ES-I3 (cell line): Measurements from ENCODE around the gene DVL3.

Experiments
- H3K36me3 ChIP-seq: 2 replicates; pipeline ENCODE4 v1.6.1; 2013; ENCODE audit warnings: mild to moderate bottlenecking, low read length, control low read depth, moderate library complexity; ENCODE audit not compliant: insufficient read depth
- H3K4me1 ChIP-seq: 2 replicates; pipeline ENCODE4 v1.6.1; 2013; ENCODE audit warnings: mild to moderate bottlenecking, control low read depth, low read length; ENCODE audit not compliant: insufficient read depth
- H3K9ac ChIP-seq: 2 replicates; pipeline ENCODE4 v1.6.1; 2013; ENCODE audit warnings: low read depth, mild to moderate bottlenecking, low read length, moderate library complexity
- H3K9me3 ChIP-seq: 2 replicates; pipeline ENCODE4 v1.6.1; 2013; ENCODE audit warnings: mild to moderate bottlenecking, low read length, moderate library complexity; ENCODE audit not compliant: control insufficient read depth, insufficient read depth

DVL3 gene

GRCh38 chr3:184165543-184165942 is 10.4 kb downstream of the DVL3 start:
- Histone ChIP-seq H3K9me3 (no peaks in the 10 kb centered on the region), H3K4me1 (no peaks in the 10 kb centered on the region), H3K36me3 (peaks cover 10% of the 10 kb centered on the region), H3K9ac (no peak overlapping the region)

- H3K36me3 ChIP-seq = peaks cover 10% of the 10 kb centered on the region
Measured at GRCh38 chr3:184166671-184167070, 11.5 kb downstream of the DVL3 start.

GRCh38 chr3:184167786-184168185 is 12.6 kb downstream of the DVL3 start:
- peaks cover 16% of the 10 kb centered on the region; the same call in 1 of the 2 replicates for H3K4me1 ChIP-seq
- H3K9me3 ChIP-seq = no peaks in the 10 kb centered on the region
- H3K36me3 ChIP-seq = peaks cover 10% of the 10 kb centered on the region
- H3K9ac ChIP-seq = no peak overlapping the region

More at GRCh38 chr3:184166671-184167070, 11.5 kb downstream of the DVL3 start:
- H3K9me3 ChIP-seq = no peaks in the 10 kb centered on the region
- H3K4me1 ChIP-seq = peaks cover 8% of the 10 kb centered on the region; the same call in 1 of the 2 replicates
- H3K9ac ChIP-seq = no peak overlapping the region

DNA sequence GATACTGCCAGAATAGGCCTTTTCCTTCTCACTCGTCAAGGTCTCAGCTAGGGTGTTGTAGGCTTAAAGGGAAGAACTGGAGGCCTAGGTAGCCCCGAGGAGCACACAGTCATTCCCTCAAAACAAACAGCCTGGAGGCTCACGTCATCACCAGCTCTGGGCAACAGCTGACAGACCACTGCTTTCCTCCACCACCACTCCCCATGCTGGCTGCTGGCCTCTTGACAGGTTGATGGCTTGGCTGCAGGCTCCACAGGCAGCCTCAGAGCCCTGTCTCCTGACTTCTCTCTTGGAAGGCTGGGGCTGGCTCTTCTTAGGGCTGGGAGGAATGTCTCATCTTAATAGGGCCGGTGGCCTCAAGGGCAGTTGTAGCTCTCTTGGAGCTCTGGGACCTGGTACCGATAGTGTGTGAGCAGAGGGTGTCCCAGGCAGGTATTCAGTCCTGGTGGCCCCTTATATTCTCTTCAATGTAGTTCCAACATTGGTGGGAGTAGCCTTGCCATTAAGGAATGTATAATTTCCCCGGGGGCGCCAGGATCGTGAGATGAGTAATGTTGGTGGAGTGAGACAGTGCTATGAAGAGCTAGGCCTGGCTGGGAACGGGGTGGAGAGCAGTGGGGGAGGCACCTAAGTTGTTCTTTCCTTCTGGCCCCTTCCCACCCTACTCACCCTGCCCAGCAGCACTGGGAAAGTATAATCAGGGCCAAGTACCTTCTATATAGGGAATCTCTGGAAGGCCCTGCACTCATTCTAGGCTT is 13.4 kb downstream of the DVL3 start:
- H3K9ac ChIP-seq = no peak overlapping the region
- H3K36me3 ChIP-seq = peaks cover 10% of the 10 kb centered on the region

GRCh38 chr3:184169896-184170875 is 15.0 kb downstream of the DVL3 start:
- Histone ChIP-seq H3K9me3 (no peaks in the 10 kb centered on the region), H3K36me3 (peaks cover 10% of the 10 kb centered on the region), H3K4me1 (peaks cover 24% of the 10 kb centered on the region), H3K9ac (no peak overlapping the region)

More for the DNA sequence above, 13.4 kb downstream of the DVL3 start:
- Histone ChIP-seq H3K4me1 (peaks cover 18% of the 10 kb centered on the region; the same call in 1 of the 2 replicates), H3K9me3 (no peaks in the 10 kb centered on the region)

DNA sequence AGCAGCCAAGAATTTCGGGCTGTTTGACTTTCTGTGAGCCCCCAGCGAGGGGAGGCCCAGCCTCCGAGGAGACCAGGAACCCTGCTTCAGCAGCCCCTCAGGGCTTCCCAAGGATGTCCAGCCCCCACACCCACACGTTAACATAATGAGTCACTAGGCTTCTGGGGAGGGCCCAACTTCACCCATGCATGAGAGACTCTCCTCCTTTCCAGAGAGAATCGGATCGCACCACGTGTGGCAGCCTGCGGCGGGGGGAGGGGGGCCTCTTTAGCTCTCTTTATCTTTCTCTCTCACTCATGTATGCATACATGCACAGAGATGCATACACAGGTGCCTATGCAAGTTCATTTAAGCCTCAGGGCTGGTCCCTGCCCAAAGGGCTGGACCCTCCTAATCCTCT is 16.4 kb downstream of the DVL3 start:
- H3K36me3 ChIP-seq = peaks cover 5% of the 10 kb centered on the region
- H3K4me1 ChIP-seq = peaks cover 24% of the 10 kb centered on the region
- H3K9ac ChIP-seq = no peak overlapping the region
- H3K9me3 ChIP-seq = no peaks in the 10 kb centered on the region

GRCh38 chr3:184172681-184173373 is 17.6 kb downstream of the DVL3 start:
- peaks cover 36% of the 10 kb centered on the region for H3K4me1 ChIP-seq
- no peak overlapping the region for H3K9ac ChIP-seq
- no peaks in the 10 kb centered on the region for H3K9me3 ChIP-seq
- H3K36me3 ChIP-seq = peaks cover 11% of the 10 kb centered on the region; the same call in 1 of the 2 replicates

GRCh38 chr3:184173374-184173722 is 18.2 kb downstream of the DVL3 start:
- Histone ChIP-seq H3K9me3 (no peaks in the 10 kb centered on the region), H3K9ac (no peak overlapping the region), H3K36me3 (peaks cover 12% of the 10 kb centered on the region), H3K4me1 (peaks cover 37% of the 10 kb centered on the region)

GRCh38 chr3:184174284-184174645 is 19.1 kb downstream of the DVL3 start:
- H3K36me3 ChIP-seq = peaks cover 20% of the 10 kb centered on the region
- no peak overlapping the region for H3K9ac ChIP-seq
- no peaks in the 10 kb centered on the region for H3K9me3 ChIP-seq
- H3K4me1 ChIP-seq = peaks cover 37% of the 10 kb centered on the region

- peaks cover 22% of the 10 kb centered on the region for H3K36me3 ChIP-seq
- H3K9ac ChIP-seq = peak within 1 kb of the TSS; percentile 86
- H3K4me1 ChIP-seq = peaks cover 37% of the 10 kb centered on the region
- H3K9me3 ChIP-seq = no peaks in the 10 kb centered on the region
Measured at GRCh38 chr3:184174646-184175492, 19.7 kb downstream of the DVL3 start, which contains the start of gene AP2M1. TSS of gene AP2M1 (plus strand) at chr3:184174855. CDS start at chr3:184176994, 2,139 bp downstream.

DNA sequence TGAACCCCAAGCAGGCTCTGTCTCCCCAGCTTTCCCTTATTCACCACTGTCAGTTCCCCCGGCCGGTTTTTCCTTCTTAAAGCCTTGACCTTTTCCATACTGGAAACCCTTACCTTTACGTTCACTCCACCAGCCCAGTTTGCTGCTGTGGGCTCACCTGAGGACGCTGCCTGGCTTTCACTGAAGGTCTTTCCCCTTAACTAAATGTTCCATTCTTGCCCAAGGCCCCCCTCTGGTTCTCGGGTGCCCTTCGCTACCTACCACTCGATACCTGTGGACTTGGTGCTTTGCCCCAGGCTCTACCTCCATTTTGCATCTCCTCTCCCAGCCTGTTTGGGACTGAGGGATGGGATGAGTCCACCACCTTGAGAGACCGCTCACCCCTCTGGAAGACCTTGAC is 20.3 kb downstream of the DVL3 start:
- no peaks in the 10 kb centered on the region for H3K9me3 ChIP-seq
- peaks cover 29% of the 10 kb centered on the region for H3K36me3 ChIP-seq
- H3K4me1 ChIP-seq = peaks cover 37% of the 10 kb centered on the region
- H3K9ac ChIP-seq = peak overlapping the region; percentile 86

- Histone ChIP-seq H3K9ac (peak overlapping the region; percentile 86), H3K36me3 (peaks cover 32% of the 10 kb centered on the region), H3K9me3 (no peaks in the 10 kb centered on the region), H3K4me1 (peaks cover 34% of the 10 kb centered on the region)
Measured at GRCh38 chr3:184175981-184176376, 20.8 kb downstream of the DVL3 start.
